Right lobe of liver (tissue), 4 donors: ENCODE data around the gene ANKRD34B.

Source experiments
- POLR2A ChIP-seq: fragments of 450-650 bp; IDR thresholded peaks from one replicate; pipeline ENCODE4 v1.6.1; 2017; ENCODE audit warnings: antibody characterized with exemption, mild to moderate bottlenecking
- TF ChIP-seq, protein P1 (sequence below), 4 donors: fragments of 200-600 bp in 3 of 4; fragments of 450-650 bp in 1 of 4; IDR thresholded peaks; one replicate each; pipeline versions ENCODE4 v1.5.1 to v1.8.0; 2016 to 2022; ENCODE audit warnings: antibody characterized with exemption in 4 of 4, mild to moderate bottlenecking in 2 of 4
- donor health status: DM: no; HTN: no; CAD: no.
- donor health status: DM: no; HTN: no; CAD: no.
- donor health status: DM: no; HTN: yes; CAD: no.

DNA sequence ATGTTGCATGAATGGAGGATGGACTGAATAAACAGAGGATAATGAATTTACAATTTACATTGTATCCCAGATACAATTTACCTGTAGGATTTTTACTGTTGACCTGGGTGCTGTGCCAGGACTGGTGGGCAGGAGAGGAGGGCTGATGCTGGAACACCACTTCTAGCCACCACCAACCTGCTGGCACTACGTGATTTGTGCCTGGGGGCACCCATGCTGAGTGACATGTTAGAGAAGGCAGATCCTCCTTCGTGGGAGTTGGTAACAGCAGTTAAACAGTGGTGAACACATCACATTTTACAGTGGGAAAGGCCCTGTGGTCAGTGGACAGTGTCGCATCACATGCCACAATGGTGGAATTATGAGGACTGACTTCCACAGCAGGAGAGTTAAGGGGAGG, 3.0 kb upstream of the ANKRD34B start:
- TF ChIP-seq, protein P1, sequence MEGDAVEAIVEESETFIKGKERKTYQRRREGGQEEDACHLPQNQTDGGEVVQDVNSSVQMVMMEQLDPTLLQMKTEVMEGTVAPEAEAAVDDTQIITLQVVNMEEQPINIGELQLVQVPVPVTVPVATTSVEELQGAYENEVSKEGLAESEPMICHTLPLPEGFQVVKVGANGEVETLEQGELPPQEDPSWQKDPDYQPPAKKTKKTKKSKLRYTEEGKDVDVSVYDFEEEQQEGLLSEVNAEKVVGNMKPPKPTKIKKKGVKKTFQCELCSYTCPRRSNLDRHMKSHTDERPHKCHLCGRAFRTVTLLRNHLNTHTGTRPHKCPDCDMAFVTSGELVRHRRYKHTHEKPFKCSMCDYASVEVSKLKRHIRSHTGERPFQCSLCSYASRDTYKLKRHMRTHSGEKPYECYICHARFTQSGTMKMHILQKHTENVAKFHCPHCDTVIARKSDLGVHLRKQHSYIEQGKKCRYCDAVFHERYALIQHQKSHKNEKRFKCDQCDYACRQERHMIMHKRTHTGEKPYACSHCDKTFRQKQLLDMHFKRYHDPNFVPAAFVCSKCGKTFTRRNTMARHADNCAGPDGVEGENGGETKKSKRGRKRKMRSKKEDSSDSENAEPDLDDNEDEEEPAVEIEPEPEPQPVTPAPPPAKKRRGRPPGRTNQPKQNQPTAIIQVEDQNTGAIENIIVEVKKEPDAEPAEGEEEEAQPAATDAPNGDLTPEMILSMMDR (IDR thresholded peaks at IDR 0.05): no peak
- TF ChIP-seq POLR2A: no peak
